RKO (cell line): Measurements from ENCODE around the gene CBR1.

ENCODE experiments used
- DNase-seq: peaks from one replicate; pipeline ENCODE4 v3.0.0-alpha.2; 2016; ENCODE audit warnings: low spot score

Gene CBR1

GRCh38 chr21:36069713-36070583, at the start of gene CBR1:
Gene CBR1, plus strand, starts transcription at chr21:36070024. Its CDS starts 92 bp downstream, at chr21:36070116.
- peak; percentile 95 for DNase-seq

GRCh38 chr21:36021251-36021837, 48.5 kb upstream of the CBR1 start:
- DNase-seq = no peak

DNA sequence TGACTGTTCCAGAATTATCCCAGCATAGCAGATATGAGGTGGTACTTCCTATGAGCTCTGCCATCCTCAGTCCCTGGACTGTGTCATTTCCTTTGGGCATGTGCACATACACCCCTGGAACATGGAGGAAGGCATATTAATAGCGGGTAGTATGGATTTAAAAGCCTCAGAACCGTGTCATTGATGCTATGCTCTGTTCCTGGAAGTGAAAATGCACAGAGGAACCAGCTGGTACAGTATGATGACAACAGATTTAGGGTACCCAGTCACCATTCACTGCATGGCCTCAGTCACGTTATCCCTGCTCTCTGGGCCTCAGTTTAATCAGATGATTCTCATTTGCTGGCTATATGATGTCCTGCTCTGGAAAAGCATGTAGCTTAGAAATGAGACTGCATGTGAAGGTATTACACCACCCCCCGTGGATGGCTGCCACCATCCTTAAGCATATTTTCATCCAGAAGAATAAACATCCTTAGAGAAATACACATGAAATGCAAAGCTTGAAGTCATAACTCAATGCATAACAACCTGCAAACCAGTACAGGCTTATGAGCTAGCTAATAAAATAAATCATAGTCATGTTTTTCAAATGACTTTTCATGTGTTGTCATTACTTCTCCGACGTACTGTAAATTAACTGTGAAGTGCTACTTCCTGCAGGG, 47.3 kb upstream of the CBR1 start:
- no peak for DNase-seq

GRCh38 chr21:36023092-36023480, 46.7 kb upstream of the CBR1 start:
- no peak for DNase-seq

DNA sequence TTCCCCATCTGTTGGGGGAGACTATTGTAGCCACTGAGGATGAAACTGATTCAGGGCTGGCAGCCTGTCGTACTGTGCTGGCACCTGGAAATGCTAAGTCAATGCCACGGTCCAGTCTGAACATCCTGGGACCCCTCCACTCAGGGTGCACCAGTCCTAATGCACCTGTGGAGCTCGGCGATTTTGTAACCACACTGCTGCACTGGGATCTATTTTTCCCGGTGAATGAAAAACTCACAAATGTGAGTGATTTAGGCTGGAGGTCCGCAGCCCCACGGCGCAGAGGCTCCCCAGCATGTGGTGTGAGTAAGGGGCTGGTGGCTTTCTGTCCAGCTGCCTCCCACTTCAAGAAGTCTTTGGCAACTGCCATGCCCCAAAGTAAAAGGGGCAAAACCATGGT, 45.0 kb upstream of the CBR1 start:
- DNase-seq = no peak

DNA sequence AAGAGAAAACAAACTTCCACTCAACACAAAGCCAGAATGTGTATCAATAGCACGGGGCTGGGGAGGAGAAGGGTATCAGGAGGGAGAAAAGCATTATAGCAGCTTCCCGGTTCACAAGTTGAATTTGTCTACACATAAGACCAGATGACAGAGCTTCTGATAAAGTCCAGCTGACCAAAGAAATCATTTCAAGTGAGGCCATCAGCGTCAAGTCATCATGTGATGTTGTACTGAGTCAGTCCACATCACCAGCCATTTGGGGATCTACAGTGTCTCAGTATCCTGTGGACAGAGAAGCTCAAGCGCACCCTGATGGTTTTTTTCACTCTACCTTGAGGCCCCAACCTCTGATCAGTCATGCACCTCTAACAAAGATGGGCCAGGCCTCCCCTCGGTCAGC, 42.5 kb upstream of the CBR1 start:
- peak; percentile 63 for DNase-seq

DNA sequence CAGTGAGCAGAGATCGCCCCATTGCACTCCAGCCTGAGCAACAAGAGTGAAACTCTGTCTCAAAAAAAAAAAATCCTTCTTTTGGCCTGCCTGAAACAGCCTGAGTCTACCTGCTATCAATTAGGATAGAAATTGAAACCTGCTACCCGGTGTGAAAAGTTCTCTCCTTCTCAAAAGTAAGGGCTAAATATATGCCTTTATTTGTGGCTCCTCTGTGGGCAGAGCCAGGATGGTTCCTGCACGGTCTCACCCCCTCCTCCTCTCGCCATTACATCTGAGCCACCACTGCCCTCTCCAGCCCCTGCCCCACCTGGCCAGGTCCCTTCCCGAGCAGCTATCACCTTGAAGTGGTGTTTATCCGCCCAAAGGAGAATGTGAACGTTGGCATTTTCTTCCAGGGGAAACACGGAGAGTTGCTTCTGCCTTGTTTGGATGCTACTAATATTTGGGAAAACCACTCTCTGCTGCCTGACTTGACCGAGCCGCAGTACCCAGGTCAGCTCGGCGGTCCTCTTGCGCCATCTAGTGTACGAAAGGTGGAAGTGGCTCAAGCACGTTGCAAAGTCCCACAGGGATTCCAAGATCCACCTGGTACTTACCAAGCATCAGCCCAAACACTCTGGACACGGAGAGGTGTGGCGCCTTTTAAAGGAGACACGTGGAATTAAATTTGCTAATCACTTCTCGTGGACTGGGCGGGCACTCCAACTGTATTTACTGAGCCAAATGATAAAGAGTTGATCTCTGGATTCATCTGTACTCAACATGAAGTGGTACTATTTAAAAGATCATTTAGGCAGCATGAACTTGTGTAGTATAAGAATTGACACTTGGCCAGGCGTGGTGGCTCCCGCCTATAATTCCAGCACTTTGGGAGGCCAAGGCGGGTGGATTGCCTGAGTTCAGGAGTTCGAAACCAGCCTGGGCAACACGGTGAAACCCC, 41.4 kb upstream of the CBR1 start:
- DNase-seq = peak; percentile 72

DNA sequence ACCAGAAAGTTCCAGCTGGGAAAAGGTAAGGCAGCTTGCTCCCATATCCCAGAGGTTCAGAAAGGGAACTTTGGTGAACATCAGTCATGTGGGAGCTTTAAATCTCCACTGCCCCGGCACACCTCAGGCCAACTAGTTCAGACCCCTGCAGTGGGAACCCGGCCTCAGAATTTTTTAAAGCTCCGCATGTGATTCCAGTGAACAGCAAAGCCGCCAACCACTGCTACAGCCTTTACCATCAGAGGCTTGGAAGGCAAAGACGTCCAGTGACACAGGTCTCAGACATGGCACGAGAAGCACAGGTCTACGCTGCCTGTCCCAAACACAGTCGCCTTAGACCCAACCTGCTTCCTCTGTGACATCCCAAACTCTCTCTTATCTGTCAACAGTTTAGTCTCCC, 40.5 kb upstream of the CBR1 start:
- no peak for DNase-seq

GRCh38 chr21:36030581-36031189, 39.1 kb upstream of the CBR1 start:
- peak; percentile 18 for DNase-seq

GRCh38 chr21:36032647-36033406, 37.0 kb upstream of the CBR1 start:
- DNase-seq = no peak

DNA sequence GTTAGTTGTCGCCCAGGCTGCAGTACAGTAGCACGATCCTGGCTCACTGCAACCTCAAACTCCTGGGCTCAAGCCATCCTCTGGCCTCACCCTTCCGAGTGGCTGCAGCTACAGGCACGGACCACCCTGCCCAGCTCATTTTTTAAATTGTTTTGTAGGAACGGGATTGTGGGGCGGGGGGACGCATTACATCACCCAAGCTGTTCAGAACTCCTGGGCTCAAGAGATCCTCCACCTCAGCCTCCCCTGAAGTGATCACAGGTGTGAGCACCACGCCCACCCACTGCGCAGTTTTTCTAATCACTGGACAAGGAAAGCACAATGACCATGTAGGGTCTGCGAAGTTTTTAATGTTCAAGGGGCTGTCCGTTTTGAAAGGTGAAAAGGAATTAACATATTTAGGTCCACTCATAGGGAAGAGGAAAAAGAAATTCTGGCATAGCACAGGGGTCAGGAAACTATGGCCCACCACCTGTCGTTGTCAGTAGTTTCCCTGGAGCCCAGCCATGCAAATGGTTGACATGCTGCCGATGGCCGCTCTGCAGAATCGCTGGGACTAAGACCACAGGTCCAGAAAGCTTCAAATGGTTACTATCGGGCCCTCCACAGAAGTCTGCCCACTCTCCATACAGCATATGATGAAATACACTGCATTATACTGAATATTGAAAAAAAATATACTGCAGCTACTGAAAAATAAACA, 35.5 kb upstream of the CBR1 start:
- no peak for DNase-seq

DNA sequence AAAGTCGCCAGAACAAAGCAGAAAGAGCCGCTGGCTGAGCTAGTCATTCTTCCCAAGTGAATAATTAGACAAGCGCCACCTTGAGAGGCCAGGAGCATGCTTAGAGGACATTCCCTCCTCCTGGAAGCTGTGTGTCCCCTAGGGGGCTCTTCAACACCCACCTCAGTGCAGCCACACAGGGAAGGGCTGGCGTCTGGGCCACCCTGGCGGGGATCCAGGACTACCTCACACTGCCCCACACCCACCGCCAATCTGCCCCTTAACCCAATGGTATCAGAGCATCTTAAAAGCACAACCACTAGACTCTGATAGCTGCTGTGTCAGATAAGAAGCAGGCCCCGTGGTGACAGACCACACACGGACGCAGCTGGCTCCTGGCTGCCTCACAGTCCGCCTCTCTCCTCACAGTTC, 34.4 kb upstream of the CBR1 start:
- no peak for DNase-seq

DNA sequence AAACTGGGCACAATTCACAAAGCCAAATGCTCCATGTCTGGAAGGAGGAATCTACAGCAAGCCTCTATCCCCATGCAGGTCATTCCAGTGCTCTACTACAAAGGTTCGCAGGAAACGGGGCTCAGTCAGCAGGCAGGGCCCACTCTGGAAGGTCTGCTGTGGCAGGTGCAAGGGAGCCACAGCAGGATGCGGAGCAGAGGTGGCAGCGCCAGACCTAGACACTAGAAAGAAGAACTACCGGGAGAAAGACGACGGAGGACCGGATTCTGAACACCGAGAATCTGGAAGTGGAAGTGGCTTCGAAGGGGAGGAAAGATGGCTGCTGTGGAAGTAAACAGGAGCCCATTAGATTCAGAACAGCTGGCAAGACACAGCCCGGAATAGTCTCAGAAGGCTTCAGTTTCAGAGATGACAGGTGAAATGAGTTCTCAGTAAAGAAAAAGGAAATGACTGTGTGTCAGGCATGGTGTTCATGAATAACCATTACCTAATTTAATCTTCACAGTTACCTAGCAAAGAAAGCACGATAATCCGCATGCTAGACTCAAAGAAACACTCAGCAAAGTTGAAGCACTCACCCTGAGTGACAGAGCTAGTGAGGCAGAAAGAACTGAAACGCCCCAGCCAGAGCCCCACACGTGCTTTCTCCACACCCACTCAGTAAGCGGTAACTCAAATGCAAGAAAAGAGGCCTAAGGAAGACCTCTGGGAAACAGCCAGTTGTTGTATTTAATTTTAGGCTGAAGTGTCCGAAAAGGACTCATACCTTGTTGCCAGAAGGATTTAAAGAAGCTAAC, 30.9 kb upstream of the CBR1 start:
- DNase-seq = no peak

DNA sequence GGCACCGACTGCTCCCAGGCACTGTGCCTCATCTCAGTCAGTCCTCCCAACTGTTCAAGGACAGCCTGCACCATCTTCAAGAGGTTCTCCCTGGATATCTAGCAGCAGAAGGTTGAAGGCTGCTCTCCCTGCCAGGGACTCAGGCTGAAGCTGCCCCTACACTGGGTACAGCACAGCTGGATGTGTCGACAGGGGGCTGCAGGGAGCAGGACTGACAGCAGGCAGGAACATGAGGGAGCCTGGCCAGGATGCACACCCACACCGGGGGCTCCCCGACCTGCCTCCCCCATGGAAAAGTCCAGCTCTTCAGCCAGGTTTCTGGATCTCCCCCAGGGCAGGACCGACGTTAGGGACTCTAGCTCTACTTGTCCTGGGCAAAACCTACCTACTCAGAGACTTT, 30.0 kb upstream of the CBR1 start:
- DNase-seq = no peak

DNA sequence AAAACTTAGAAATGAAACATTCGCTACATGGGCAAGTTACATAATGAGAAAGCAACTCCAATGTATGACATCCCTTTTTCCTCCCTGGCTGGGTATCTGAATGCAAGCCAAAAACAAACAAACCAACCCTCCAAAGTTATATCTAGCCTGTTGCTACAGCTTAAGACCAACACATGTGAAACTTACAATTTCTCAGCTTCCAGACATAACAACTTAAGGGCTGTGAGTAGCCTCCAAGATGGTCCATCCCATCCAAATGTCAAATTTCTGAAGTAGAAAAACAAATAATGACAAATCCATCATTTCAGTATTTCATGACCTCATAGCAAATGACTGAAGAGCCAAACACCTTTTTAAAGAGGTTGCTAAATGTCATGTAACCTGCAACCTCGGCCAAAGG, 29.4 kb upstream of the CBR1 start:
- DNase-seq = no peak

DNA sequence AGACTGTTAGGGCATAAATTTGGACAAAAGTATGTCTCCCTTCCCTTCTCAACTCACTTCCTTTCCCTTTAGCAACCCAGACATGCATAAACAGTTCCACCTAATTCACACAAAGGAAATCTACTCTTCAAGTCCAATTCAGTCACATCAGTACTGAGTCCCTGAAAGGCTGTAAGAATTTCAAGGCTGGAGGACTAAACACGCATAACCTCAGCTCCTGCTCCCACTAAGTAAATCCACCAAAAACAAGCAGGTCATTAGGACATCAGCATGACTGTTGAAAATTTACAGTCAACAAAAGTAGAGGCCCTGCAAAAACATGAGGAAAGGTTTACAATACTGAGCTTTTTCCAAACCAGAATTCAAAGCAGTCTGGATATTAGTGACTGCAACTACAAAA, 27.9 kb upstream of the CBR1 start:
- DNase-seq = no peak

DNA sequence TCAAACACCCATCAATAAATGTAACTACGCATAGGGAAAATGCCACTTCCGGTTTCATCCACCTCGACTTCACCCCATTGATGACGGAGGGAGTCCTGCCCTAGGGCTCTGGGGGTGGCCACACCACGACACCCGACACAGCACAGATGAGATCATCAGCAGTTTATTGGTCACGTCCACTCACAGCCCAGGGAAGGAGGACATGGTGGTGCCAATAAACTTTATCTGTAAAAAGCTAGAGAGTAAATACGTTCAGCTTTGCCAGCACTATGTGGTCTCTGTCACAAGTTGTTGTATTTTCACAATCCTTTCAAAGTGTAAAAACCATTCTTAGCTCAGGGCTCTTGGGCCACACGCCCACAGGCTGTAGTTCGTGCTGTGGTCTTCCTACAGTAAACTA, 25.8 kb upstream of the CBR1 start:
- DNase-seq = no peak

DNA sequence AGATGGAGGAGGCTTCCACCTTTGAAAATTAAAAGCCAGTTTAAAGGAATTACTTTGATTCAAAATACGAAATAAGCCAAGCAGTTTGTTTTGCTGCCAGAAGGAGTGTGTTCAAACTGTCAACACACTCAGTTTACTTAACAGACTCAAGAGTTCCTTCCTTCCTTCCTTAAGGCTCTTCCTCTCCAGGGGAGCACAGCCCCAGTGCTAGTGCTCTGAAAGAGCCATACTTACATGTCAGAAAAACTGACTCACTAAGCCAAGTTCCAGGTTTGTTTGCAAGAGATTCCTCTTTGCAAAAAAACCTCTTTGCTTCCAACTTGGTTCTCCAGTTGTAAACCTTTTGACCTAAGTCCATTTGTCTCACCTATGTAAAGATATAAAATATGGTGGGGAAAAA, 23.8 kb upstream of the CBR1 start:
- no peak for DNase-seq

- DNase-seq = no peak
Observed at GRCh38 chr21:36047139-36047538, 22.7 kb upstream of the CBR1 start.
